GM18505 (cell line): ENCODE measurements around the gene PUM1.

ENCODE experiments used
- ATAC-seq: cut with Tn5 transposase; IDR thresholded peaks from one replicate; pipeline ENCODE4 v1.9.1; 2021; ENCODE audit not compliant: unreplicated experiment
- POLR2A ChIP-seq: IDR thresholded peaks from 4 replicates; pipeline ENCODE4 v1.6.1; 2011; ENCODE audit warnings: borderline replicate concordance; ENCODE audit not compliant: insufficient read depth, insufficient read length; ENCODE audit errors: extremely low read depth

PUM1 gene

GRCh38 chr1:30908696-30909364, 156.7 kb downstream of the PUM1 start, which contains the start of gene SDC3:
TSS of gene SDC3 (minus strand) at chr1:30908758. CDS start at chr1:30908586, 172 bp downstream.
- ATAC-seq, result no peak
- TF ChIP-seq POLR2A, result no peak

- no peak for ATAC-seq
- no peak for TF ChIP-seq POLR2A
These were observed 157.2 kb downstream of the PUM1 start for GRCh38 chr1:30908316-30908695.

GRCh38 chr1:30907481-30908315, 157.8 kb downstream of the PUM1 start:
- no peak for ATAC-seq
- no peak for TF ChIP-seq POLR2A

- no peak for TF ChIP-seq POLR2A
- no peak for ATAC-seq
These were observed 158.7 kb downstream of the PUM1 start for GRCh38 chr1:30906631-30907441.

- ATAC-seq, result no peak
- no peak for TF ChIP-seq POLR2A
These were observed 159.4 kb downstream of the PUM1 start for GRCh38 chr1:30905916-30906620.

- no peak for TF ChIP-seq POLR2A
- no peak for ATAC-seq
These were observed 160.1 kb downstream of the PUM1 start for GRCh38 chr1:30905403-30905802.

GRCh38 chr1:30904962-30905335, 160.6 kb downstream of the PUM1 start:
- TF ChIP-seq POLR2A, result no peak
- ATAC-seq, result no peak

GRCh38 chr1:30904191-30904961, 161.1 kb downstream of the PUM1 start:
- no peak for TF ChIP-seq POLR2A
- no peak for ATAC-seq

- no peak for TF ChIP-seq POLR2A
- no peak for ATAC-seq
These were observed 162.0 kb downstream of the PUM1 start for GRCh38 chr1:30903343-30904034.

- no peak for ATAC-seq
- TF ChIP-seq POLR2A, result no peak
These were observed 162.8 kb downstream of the PUM1 start for GRCh38 chr1:30902593-30903290.
